Measurements from ENCODE around the gene SLC8B1.

Gene SLC8B1

DNA sequence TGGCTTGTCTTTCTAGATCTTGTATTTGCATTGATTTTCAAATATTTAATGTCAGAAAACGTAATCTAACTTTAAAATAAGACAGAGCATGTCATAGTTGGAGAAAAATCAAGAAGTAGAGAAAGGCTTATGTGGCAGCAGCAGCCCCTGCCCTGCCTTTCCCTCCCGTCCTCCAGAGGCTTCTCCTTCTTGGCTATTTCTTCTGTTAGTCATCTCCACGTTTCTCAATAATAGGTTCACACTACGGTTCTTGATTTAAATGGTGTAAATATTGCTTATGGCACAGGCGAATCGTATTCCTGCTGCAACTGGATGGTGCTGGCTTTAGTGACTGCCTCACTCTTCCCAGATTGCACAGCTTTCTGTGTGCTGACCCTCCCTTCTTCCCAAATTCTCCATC, 42.8 kb downstream of the SLC8B1 start:
- DNase-seq, result no peak

DNA sequence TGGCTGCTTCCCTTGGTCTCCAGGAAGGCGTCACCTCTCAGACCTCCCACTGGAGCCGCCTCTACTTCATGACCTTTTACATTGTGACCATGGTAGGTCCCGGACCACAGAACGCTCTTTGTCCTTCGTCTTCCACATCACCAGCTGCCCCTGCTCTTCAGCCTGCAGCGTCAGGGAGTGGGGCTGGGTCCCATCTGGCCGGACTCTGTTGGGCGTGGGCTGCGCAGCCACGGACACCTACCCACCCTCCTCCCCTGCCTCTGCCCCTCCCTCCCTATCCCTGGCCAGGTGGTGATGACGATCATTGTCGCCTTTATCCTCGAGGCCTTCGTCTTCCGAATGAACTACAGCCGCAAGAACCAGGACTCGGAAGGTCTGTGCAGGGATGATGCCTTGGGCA, 43.3 kb downstream of the SLC8B1 start:
- no peak for DNase-seq

GRCh38 chr12:113290506-113290905, 44.4 kb downstream of the SLC8B1 start:
- no peak for DNase-seq

- no peak for DNase-seq
Measured at GRCh38 chr12:113289361-113289760, 45.5 kb downstream of the SLC8B1 start.

- no peak for DNase-seq
Measured at GRCh38 chr12:113287899-113288282, 47.0 kb downstream of the SLC8B1 start.

GRCh38 chr12:113287146-113287898, 47.6 kb downstream of the SLC8B1 start:
- no peak for DNase-seq

DNA sequence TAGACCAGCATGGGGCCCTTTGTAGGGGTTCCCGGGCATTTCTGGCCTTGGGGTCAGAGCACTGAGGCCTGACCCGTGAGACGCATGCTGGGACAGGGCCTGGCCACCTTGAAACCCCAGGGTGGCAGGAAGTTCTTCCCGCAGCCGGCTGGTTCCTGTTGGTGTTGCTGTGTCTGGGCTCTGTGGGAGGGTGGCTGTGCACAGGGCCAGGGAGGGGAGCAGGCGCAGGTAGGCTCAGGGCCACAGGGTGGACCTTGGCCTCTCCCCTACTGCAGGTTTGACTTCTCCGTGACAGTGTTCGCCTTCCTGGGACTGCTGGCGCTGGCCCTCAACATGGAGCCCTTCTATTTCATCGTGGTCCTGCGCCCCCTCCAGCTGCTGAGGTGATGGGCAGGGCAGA, 48.2 kb downstream of the SLC8B1 start:
- no peak for DNase-seq

- DNase-seq, result no peak
Measured at GRCh38 chr12:113285679-113286610, 49.0 kb downstream of the SLC8B1 start.

- DNase-seq, result no peak
Measured at GRCh38 chr12:113284751-113285150, 50.2 kb downstream of the SLC8B1 start.

DNA sequence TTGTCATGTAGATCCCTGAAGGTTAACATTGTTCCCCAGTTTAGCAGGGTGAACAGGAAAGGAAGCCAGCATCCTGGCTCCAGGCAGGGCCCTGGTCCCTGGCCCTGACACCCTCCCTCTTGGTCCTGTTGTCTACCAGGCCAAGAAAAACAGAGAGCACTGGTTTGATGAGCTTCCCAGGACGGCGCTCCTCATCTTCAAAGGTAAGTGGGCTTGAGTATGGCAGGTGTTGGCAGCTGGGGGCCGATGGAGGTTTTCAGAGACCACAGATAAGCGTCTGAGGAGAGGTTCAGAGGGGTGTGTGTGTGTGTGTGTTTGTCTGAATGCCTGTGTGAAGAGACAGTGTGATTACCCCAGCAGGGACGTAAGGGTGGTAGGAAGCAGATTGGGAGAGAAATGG, 56.3 kb downstream of the SLC8B1 start:
- DNase-seq, result no peak

DNA sequence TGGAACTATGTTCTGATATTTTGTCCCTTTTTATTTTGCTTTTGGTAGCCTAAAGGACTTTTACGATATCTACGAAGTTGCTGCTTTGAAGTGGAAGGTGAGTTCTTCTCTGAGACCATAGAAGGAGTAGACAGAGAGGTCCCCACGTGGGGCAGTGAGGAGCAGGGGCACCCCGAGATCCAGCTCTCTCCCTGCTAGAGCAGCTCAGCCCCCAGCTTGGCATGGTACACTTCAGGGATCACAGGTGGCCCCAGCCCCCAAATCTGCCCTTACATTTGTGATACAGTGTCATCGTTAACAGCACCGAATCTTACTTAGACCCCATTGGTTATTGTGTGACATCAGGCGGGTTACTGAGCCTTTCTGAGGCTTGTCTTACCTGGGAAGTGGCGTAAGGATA, 56.8 kb downstream of the SLC8B1 start:
- DNase-seq, result no peak

GRCh38 chr12:113277511-113277910, 57.4 kb downstream of the SLC8B1 start:
- DNase-seq, result no peak

- no peak for DNase-seq
Measured at GRCh38 chr12:113276946-113277500, 57.9 kb downstream of the SLC8B1 start.

DNA sequence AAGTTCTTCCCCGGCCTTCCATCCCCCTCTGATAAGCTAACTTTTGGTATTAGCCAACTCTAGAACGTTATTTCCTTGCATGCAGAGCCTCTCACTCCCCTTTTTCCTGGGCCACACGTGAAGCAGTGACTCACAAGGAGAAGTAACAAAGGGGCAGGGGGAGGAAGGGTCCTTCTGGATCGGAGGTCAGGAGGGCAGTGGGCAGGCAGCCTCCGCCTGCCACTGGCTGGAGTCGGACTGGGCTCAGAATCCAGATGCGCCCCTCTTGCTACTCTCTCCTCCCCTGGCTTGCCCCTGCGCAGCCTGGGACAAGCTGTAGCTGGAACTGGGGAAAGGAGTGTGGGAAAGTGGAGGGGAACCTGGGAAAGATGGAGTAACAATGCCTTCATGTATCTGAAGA, 58.6 kb downstream of the SLC8B1 start:
- DNase-seq, result peak in 3 of 4 experiments; percentile 40 to 45 (median 40)

GRCh38 chr12:113274848-113275247, 60.1 kb downstream of the SLC8B1 start:
- no peak for DNase-seq

DNA sequence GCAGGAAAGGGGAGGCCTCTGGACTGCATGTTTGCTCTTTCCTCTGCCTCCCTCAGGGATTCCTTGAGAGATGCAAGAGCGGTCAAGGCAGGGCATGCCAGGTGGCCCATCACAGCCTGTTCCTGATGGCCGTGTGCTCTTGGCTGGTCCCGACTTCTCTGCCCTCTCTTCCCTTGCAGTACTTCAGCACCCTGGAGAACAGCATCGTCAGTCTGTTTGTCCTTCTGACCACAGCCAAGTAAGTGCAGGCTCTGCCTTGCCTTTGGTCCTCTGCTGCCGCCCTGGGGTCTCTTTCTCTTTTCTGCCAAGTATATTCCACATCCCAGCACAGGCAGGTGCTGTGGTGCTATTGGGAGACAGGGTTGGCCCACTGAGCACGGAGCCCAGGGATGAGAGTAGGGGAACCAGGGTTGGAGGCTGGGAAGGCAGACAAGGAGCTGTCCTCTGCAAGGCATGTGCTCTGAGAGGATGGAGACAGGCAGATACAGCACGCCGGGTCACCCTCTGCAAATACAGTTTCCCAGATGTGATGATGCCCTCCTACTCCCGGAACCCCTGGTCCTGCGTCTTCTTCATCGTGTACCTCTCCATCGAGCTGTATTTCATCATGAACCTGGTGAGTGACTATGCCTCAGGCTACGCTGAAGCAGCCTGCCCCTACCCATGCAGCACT, 61.7 kb downstream of the SLC8B1 start:
- no peak for DNase-seq

GRCh38 chr12:113271853-113272561, 62.9 kb downstream of the SLC8B1 start:
- DNase-seq, result peak; percentile 91 to 96 (median 94)

- no peak for DNase-seq
Measured at GRCh38 chr12:113271466-113271852, 63.5 kb downstream of the SLC8B1 start.

DNA sequence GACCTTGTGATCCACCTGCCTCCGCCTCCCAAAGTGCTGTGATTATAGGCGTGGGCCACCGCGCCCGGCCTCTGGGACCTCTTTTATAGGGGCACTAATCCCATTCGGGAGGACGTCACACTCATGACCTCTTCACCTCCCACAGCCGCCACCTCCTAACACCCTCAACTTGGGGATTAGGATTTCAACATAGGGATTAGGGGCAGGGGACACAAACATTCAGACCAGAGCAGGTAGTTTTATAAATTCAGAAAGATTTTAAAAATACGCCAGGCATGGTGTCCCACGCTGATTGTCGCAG, 64.2 kb downstream of the SLC8B1 start:
- no peak for DNase-seq

- no peak for DNase-seq
Measured at GRCh38 chr12:113269257-113269943, 65.5 kb downstream of the SLC8B1 start.

DNA sequence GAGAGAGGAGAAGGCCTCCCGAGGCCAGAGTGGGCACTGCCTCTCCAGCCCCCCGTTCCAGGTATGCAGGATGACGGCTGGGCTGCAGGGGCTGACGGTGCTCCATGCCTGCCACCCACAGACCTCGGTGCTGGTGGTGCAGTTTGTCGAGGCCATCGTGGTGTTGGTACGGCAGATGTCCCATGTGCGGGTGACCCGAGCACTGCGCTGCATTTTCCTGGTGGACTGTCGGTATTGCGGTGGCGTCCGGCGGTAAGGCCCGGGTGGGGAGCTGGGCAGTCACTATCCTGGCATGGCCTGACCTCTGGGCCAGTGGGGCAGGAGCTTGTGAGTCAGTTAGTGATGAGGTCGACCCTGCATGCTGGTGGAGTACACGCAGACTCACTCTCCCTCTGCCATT, 66.3 kb downstream of the SLC8B1 start:
- DNase-seq, result no peak

- no peak for DNase-seq
Measured at GRCh38 chr12:113268136-113268535, 66.8 kb downstream of the SLC8B1 start.
